Renal pelvis (tissue), 4 donors: ENCODE measurements around the gene PIEZO2. TPM values are rescaled to one million over a fixed set of nuclear protein-coding genes. Genes with fewer than 3 reads are reported as not detected.

Experiments
- DNase-seq: peaks from one replicate; pipeline ENCODE4 v3.0.0-alpha.2; 2013
- polyA plus RNA-seq, 3 donors: library from polyadenylated mRNA; unstranded; fragments of 120-200 nt; gene quantifications; one replicate each; pipeline ENCODE4 v1.2.1, GENCODE V29; 2013; ENCODE audit not compliant: insufficient read length in 3 of 3

The PIEZO2 gene
- polyA plus RNA-seq, 3 donors, result 15.3 to 18.2 (median 17.5) TPM

GRCh38 chr18:10843565-10843964, 305.8 kb downstream of the PIEZO2 start:
- no peak for DNase-seq

- DNase-seq, result no peak
These were observed 306.5 kb downstream of the PIEZO2 start for GRCh38 chr18:10842861-10843260.

- no peak for DNase-seq
These were observed 307.0 kb downstream of the PIEZO2 start for GRCh38 chr18:10842371-10842770.

DNA sequence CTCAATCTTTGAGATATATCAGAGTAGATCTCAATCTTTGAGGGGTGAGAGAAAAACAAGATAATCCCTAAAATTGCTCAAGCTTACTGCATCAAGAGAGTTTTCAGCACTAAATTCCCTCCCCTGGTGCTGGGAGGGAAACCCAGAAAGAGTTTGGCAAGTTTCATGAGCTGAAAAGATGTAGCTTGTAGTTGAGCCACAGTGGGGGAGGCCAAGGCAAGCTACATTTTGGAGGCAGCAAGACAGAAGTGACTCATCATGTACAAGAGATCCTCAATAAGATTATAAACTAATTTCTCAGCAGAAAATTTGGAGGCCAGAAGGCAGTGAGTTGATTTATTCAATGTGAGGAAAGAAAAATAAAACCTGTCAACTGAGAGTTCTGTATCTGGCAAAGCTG, 308.2 kb downstream of the PIEZO2 start:
- DNase-seq, result no peak

- no peak for DNase-seq
These were observed 308.6 kb downstream of the PIEZO2 start for GRCh38 chr18:10840743-10841142.

DNA sequence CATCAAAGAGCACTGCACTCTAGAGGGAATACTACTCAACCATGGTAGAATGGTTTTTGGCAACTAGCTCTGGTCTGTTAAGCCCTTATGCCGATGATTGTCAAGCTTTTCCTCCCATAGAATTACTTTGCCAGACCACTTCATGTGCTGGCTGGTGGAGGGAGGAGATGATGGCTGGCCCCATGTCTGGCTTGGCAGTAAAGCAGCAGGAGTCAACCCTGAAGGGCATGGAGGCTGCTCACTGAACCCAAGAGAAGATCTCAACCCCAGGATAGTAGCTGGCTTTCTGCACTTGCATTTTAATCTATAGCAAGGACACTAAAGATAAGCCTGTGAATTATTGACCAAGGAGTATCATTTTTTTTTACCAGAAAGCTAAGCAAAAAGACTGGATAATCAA, 309.9 kb downstream of the PIEZO2 start:
- DNase-seq, result no peak

DNA sequence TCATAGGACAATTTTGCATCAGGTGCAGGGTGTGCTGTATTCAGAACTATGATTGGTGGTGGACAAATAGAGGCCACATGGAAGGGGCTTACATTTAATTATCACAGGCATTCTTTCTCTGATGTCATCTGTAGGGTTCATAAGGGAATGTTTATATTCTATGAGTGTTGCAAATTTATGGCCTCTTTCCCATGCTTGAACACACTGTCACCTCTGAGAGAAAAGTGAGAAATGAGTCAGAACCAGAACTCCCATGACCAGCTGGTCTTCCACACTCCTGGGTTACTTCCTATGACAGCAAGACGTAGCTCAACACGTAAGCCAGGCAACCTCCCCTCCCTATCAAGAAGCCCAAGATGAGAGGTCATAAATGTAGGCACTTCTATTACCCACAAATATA, 310.8 kb downstream of the PIEZO2 start:
- no peak for DNase-seq

DNA sequence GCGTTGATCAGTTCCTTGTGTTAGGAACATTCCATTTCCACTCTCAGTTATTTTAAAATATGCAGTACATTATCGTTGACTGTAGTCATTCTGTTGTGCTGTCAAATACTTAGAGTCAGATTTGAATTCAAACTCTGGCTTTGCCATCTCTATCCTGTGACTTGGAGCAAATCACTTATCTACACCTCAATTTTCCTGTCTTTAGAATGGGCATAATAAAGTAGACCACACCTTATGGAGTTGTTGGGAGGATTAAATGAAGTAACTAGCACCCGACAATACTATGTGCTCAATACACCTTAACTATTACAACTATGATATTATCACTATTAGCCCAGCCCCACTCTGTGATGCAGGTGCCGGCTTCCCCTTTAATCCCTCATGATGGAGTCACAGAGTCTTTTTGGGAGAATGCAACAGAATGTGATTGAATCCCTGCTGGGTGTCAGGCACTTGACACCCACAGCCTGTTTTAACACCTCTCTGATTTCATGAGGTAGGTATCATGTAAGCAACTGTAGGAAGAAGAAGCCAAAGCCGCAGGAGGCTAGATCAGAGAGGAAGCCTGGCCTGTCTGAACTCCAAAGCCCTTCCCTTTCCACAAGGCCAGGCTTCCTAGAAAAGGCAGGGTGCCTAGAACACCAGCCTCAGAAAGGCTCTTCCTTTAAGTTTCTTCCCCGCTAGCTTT, 315.1 kb downstream of the PIEZO2 start:
- no peak for DNase-seq

- no peak for DNase-seq
These were observed 315.7 kb downstream of the PIEZO2 start for GRCh38 chr18:10833656-10834055.

GRCh38 chr18:10826400-10826799, 323.0 kb downstream of the PIEZO2 start:
- no peak for DNase-seq

DNA sequence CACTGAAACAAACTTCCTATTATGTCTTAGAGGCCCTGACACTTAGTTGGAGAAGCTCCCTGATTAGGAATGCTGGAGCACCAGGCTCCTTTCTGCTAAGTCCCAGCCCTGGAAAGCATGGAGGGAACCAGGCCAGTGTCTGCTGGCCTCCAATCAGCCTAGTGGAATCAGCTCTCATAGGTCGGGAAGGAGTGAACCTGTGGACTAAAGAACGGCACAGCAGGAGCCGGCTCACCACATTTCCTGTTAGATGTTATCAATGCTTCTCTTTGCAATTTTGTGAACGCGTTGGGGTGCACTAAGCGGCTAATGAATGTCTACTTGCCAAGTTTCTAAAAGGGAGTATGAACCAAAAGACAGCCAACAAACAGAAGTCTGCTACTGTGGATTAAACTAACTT, 326.9 kb downstream of the PIEZO2 start:
- no peak for DNase-seq

DNA sequence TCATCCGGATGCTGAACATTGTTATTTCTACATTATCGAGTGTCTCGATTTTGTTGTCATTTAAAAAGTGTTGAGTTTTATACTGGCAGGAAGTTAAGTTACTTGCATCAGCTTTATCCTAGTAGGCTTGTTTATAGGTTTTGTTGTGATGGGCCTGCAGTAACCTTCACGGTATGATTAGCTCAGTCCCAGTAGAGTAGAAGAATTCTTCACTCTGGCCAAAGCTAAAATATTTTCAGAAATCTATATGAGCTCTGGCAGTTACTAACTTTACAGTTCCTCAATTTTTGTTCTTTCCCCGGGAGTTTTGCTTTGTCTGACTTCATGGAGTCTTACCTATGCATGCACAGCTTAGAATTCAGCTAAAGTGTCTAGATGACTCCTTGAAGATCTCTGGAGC, 328.7 kb downstream of the PIEZO2 start:
- DNase-seq, result no peak

GRCh38 chr18:10814336-10814735, 335.0 kb downstream of the PIEZO2 start:
- DNase-seq, result no peak

- peak; percentile 37 for DNase-seq
These were observed 343.7 kb downstream of the PIEZO2 start for GRCh38 chr18:10805587-10806118.

DNA sequence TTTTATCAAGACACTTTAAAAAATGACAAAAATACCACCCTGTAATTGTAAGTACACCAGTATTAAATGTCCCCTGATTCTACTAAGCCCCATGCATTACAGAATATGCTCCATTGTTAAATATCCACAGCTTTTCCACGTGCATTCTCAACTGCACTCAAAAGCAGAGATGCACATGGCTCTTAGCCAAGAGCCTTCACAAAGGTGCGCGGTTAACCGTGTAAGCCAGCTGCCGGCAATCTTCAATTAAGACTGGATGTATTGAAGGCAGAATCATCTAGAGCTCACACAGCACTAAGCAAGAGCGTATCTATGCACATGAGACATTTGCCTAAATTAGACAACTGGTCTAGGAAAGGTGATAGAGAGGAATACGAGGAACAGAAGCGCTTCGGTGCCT, 345.2 kb downstream of the PIEZO2 start:
- DNase-seq, result no peak

DNA sequence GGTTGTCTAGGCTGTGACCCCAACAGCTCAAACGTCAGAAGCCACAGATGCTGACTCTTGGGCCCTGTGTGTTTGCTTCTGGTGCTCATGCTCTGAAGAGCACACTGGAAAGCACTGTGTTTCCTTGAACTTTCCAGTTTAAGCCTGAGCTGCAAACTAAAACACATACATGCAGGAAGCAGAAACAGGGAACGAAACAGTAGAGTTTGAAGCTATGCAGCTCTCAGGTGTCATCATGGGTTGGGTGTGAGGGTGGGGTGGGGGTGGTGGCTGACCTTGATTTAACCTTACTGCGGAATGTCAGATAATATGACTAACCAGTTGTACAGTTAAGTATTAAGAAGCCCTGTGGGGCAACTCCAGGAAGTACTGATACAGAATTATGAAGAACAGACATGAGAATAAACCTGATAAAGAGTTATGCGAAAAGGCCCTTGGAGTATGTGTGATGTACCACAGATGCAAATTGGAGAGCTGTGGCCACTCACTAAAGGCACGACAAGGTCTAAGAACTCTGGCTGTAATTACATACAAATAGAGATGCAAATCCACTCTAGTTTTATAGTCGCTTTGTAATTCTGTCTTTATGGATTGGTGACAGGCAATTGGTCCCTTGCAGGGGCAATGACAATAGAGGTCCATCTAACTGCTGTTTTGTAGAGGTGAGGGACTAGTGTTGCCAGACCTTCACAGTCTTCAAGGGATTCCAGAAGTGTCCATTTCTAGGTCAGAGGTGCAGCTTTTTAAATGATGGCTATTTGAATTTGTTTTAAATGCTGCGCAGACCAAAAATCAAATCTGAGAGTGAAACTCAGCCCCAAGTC, 350.4 kb downstream of the PIEZO2 start:
- DNase-seq, result peak; percentile 9

GRCh38 chr18:10797896-10798295, 351.5 kb downstream of the PIEZO2 start:
- no peak for DNase-seq

DNA sequence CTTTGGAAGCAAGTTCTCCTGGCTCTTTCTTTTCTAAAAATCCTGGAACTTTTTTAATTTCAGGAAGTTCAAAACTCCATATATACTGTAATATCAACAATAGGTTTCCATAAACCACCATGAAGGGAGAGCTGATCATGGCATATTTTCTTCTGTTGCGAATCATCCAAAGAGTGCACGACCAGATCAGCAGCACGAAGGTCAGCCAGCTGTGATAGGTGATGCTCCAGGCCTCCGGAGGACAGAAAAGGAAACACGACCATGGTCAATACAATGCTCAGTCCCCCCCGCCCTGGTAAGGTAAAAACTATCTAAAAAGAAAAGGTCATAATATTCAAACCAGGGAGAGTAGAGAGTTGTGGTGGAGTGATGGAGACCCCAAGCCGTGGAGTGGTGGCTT, 354.6 kb downstream of the PIEZO2 start:
- no peak for DNase-seq

GRCh38 chr18:10793730-10794370, 355.5 kb downstream of the PIEZO2 start:
- no peak for DNase-seq

- DNase-seq, result no peak
These were observed 357.2 kb downstream of the PIEZO2 start for GRCh38 chr18:10792181-10792580.

DNA sequence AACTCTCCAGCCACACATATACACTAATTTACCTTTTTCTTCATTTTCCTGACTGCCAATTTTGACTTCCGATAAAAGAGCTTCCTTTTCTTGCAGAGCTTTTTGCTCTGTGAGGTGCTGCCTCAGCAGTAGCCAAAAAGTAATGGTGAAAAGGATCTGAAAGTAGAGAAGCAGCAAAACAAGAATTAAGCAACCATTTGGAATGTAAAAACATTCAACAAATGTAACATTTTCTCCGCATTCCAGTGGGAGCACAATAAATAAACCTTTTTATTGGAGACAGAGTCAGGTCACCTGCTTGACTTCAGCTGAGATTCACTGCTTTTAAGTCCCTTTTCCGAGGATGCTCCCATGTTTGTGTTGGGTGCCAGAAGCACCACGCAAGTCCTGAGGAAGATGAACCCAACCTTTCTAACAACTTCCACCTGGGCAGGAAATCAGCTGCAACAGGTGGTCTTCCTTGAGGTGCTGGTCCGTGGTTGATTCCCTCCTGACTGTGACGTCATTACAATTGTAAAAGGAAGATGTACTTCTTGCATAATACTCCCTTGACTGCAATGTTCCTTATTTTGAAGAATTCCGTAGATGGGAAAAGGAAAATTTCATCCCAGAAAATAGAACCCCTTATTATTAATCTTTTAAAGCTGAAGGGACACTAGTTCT, 358.1 kb downstream of the PIEZO2 start:
- DNase-seq, result no peak

- no peak for DNase-seq
These were observed 360.2 kb downstream of the PIEZO2 start for GRCh38 chr18:10789180-10789579.
